ENCODE results near the gene CAMK1D. TPM values are rescaled to one million over a fixed set of nuclear protein-coding genes. Genes with fewer than 3 reads are reported as not detected.

The CAMK1D gene
- polyA plus RNA-seq, 1 experiment = 1.1 TPM

DNA sequence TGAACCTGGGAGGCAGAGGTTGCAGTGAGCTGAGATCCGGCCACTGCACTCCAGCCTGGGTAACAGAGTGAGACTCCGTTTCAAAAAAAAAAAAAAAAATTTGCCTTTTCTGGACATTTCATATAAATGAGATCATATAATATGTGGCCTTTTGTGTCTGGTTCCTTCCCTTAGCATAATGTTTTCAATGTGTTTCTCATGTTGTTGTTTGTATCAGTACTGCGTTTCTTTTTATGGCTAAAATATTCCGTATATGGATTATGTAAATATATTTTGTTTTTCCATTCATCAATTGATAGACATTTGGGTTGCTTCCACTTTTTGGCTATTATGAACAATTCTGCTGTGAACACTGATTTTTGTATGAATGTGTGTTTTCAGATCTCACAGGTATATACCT lies 394.6 kb downstream of the CAMK1D start:
- ChIA-PET CTCF (no interaction called here), POLR2A (no interaction called here)
- Histone ChIP-seq H3K36me3 (ENCODE audit: control insufficient read depth, insufficient read depth, low read length) (no peaks in the 10 kb centered on the region), H3K4me3 (ENCODE audit: low read depth, low read length) (no peak overlapping the region), H3K27me3 (ENCODE audit: control insufficient read depth, insufficient read depth, low read length) (no peaks in the 10 kb centered on the region)
- TF ChIP-seq, protein P1, sequence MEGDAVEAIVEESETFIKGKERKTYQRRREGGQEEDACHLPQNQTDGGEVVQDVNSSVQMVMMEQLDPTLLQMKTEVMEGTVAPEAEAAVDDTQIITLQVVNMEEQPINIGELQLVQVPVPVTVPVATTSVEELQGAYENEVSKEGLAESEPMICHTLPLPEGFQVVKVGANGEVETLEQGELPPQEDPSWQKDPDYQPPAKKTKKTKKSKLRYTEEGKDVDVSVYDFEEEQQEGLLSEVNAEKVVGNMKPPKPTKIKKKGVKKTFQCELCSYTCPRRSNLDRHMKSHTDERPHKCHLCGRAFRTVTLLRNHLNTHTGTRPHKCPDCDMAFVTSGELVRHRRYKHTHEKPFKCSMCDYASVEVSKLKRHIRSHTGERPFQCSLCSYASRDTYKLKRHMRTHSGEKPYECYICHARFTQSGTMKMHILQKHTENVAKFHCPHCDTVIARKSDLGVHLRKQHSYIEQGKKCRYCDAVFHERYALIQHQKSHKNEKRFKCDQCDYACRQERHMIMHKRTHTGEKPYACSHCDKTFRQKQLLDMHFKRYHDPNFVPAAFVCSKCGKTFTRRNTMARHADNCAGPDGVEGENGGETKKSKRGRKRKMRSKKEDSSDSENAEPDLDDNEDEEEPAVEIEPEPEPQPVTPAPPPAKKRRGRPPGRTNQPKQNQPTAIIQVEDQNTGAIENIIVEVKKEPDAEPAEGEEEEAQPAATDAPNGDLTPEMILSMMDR (IDR thresholded peaks at IDR 0.05; ENCODE audit: insufficient read depth, low read depth, low read length) = no peak
- DNase-seq (ENCODE audit: low read depth) = no peak

DNA sequence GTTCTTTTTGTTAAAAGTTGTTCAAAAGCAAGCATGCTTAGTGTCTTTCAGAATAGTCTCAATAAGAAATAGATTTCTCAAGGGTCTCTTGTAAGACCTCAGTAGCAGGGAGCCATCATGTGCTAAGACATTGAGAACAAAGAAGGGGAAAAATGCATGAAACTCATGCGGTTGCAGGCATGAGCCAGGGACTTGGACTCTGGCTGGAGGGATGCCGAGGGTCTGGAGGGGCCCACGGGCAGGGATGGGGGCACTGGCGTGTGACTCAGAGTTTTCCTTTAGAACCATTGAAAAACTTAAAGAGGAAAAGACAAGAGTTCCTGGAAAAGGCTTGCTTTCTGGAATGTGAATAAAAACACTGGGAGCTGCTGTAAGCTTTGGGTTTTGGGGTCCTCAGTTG lies 398.8 kb downstream of the CAMK1D start:
- TF ChIP-seq, protein P1 (IDR thresholded peaks at IDR 0.05; ENCODE audit: insufficient read depth, low read depth, low read length) = no peak
- no peak for DNase-seq (ENCODE audit: low read depth)
- Histone ChIP-seq H3K36me3 (ENCODE audit: control insufficient read depth, insufficient read depth, low read length) (no peaks in the 10 kb centered on the region), H3K27me3 (ENCODE audit: control insufficient read depth, insufficient read depth, low read length) (no peaks in the 10 kb centered on the region), H3K4me3 (ENCODE audit: low read depth, low read length) (no peak overlapping the region)
- ChIA-PET CTCF (no interaction called here), POLR2A (no interaction called here)

DNA sequence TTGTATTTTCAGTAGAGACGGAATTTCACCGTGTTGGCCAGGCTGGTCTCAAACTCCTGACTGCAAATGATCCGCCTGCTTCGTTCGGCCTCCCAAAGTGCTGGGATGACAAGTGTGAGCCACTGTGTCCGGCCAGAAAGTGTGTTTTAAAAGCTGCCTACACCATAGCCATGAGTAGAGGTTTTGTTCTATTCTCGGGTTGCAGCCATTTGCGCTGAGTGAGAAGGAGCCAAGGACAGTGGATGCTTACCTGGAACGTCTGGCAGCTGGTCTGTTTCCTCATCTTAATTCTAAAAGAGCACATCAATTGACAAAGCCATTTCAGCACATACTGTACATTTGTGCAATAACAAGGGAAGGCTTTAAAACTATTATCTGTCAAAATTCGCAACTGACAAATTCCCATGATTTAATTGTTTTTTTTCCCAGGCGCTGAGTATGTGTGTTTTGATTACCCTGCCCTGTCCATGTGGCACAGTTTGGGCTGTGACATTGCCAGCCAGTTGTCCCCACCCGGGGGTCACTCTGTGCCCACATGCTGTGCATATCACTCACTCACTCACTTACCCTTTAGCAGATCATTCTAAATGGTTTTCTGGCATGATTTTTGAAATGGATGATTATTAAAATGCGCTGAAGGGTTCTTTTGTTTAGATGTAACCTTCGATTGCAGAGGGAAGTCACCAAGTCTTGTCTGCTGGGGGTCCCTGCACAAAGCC lies 400.6 kb downstream of the CAMK1D start:
- no peak for DNase-seq (ENCODE audit: low read depth)
- TF ChIP-seq, protein P1 (IDR thresholded peaks at IDR 0.05; ENCODE audit: insufficient read depth, low read depth, low read length) = no peak
- no peak overlapping the region for H3K4me3 ChIP-seq (ENCODE audit: low read depth, low read length)
- CTCF ChIA-PET = no interaction called here
- POLR2A ChIA-PET = no interaction called here
- no peaks in the 10 kb centered on the region for H3K27me3 ChIP-seq (ENCODE audit: control insufficient read depth, insufficient read depth, low read length)
- H3K36me3 ChIP-seq (ENCODE audit: control insufficient read depth, insufficient read depth, low read length) = no peaks in the 10 kb centered on the region

DNA sequence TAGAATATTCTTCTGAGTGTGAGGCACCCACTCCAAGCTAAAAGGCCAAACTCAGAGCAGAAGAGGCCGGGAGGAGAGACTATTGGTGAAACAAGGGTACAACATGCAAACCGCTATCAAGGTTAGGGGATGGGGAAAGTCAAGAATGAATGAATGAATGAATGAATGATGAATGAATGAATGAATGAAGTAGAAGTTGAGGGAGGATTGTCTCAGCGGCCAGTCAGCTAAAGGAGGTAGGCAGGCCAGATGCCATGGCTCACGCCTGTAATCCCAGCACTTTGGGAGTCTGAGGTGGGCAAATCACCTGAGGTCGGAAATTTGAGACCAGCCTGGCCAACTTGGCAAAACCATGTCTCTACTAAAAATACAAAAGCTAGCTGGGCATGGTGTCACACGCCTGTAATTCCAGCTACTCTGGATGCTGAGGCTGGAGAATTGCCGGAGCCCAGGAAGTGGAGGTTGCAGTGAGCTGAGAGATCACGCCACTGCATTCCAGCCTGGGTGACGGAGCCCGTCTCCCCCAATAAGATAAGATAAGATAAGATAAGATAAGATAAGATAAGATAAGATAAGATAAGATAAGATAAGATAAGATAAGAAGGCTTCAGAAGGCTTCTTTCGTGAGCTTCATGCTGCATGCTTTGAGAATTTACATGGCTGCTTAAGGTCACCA lies 401.3 kb downstream of the CAMK1D start:
- H3K27me3 ChIP-seq (ENCODE audit: control insufficient read depth, insufficient read depth, low read length) = no peaks in the 10 kb centered on the region
- H3K36me3 ChIP-seq (ENCODE audit: control insufficient read depth, insufficient read depth, low read length) = no peaks in the 10 kb centered on the region
- POLR2A ChIA-PET = no interaction called here
- CTCF ChIA-PET = no interaction called here
- no peak for DNase-seq (ENCODE audit: low read depth)
- H3K4me3 ChIP-seq (ENCODE audit: low read depth, low read length) = no peak overlapping the region
- TF ChIP-seq, protein P1 (IDR thresholded peaks at IDR 0.05; ENCODE audit: insufficient read depth, low read depth, low read length) = no peak

DNA sequence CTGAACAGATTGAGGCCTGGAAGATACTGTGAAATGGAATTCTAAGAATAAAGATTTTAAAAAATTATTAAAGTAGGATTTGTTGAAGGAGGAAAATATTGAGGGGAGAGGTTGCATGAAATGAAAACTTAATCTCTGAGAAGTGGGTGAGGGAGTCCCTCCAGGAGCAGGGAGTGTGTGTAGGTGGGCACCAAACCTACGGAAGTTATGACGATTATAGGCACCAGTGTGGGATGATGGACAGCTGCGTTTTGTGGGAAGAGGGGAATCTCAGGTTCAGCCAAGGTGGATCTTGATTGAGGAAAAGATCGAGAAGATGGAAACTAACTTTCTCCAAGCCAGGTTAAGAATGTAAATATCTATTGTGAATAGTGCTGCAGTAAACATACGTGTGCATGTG lies 405.7 kb downstream of the CAMK1D start:
- CTCF ChIA-PET = no interaction called here
- POLR2A ChIA-PET = no interaction called here
- no peak for DNase-seq (ENCODE audit: low read depth)
- no peaks in the 10 kb centered on the region for H3K36me3 ChIP-seq (ENCODE audit: control insufficient read depth, insufficient read depth, low read length)
- H3K4me3 ChIP-seq (ENCODE audit: low read depth, low read length) = no peak overlapping the region
- TF ChIP-seq, protein P1 (IDR thresholded peaks at IDR 0.05; ENCODE audit: insufficient read depth, low read depth, low read length) = no peak
- no peaks in the 10 kb centered on the region for H3K27me3 ChIP-seq (ENCODE audit: control insufficient read depth, insufficient read depth, low read length)
